ENCODE data around the gene USP24.
"Not testable (repeated sequence)": the region's sequence is repeated elsewhere in the genome, so short reads cannot be mapped to it uniquely, and the experiment has no call there.

- not testable (repeated sequence) for TF ChIP-seq CTCF, POLR2A (IDR thresholded peaks at IDR 0.05)
These were observed 184.1 kb downstream of the USP24 start for GRCh38 chr1:55031098-55031497.

All from uterus (tissue), 2 donors.